GM21528 (cell line): ENCODE results near the gene ARL10.

Source experiments
- ATAC-seq: cut with Tn5 transposase; IDR thresholded peaks from one replicate; pipeline ENCODE4 v1.9.1; 2021; ENCODE audit warnings: mild to moderate bottlenecking, moderate library complexity; ENCODE audit not compliant: unreplicated experiment, low FRiP score

ARL10 gene, protein sequence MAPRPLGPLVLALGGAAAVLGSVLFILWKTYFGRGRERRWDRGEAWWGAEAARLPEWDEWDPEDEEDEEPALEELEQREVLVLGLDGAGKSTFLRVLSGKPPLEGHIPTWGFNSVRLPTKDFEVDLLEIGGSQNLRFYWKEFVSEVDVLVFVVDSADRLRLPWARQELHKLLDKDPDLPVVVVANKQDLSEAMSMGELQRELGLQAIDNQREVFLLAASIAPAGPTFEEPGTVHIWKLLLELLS

DNA sequence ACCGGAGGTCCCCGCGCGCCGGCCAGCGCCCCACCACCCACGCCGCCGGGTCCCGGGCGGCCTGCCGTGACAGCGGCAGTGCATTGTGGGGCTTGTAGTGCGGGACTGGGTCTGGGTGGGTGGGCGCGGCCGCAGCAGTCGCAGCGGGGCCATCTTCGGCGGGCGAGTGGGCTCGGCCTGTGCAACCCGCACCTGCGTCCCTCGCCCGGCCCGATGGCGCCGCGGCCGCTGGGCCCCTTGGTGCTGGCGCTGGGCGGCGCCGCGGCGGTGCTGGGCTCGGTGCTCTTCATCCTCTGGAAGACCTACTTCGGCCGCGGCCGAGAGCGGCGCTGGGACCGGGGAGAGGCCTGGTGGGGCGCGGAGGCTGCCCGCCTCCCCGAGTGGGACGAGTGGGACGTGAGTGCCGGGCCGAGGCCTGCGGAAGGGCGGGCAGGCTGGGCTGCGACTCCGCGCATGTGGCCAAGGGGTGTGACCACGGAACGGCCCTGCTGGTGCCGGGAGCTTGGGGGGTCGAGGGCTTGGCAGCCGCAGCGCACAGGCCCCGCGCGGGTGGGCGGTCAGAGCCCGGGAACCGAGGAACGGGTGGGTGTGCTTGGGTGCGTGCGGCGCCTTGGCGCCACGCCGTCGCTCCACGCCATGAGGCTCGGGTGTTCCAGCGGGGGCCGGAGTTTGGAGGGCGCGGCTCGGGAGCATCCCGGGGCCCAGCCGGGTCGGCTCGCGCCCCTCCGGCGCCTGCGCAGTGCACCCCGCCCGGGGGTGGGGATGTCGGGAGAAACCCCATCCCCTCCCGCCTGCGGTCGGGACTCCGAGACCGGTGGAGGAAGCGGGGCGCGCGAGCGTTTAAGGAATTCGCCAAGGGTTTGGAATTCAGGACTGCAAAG lies at the start of gene ARL10:
TSS of gene ARL10 (plus strand) at position 137 of the 881 bp plus-strand sequence. CDS start at position 214, 77 bp downstream.
- peak; percentile 31 for ATAC-seq

DNA sequence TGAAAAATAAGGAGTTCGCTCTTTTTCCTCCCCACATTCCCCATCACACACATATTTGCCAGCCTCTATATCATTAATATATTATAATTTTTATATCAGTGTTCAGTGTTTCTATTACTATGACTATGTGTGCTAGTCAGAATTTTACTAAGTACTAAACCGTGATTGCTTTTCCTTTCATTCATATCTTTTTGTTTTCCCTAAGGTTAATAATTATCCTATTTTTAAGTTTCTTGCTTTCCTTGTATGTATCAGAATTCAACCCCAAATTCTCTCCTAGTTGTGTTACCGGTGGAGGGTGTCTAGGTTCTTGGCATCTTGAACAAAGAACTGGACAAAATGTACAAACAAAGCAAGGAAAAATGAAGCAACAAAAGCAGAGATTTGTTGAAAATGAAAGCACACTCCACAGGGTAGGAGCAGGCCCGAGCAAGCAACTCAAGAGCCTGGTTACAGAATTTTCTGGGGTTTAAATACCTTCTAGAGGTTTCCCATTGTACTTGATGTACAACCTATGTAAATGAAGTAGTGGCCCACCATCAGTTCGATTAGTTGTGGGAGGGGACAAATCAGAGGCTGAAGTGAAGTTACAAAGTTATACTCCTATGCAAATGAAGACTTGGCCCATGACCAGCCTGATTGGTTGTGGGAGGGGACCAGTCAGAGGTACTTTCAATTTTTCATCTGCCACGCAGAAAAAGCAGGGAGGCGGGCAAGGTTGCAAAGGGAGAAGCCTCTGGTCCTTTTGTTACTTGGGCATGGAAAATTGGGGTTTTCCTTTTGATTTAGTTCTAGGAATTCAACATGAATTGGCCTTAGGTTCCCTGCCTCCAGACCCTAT lies 47.5 kb upstream of the ARL10 start:
- ATAC-seq = no peak

DNA sequence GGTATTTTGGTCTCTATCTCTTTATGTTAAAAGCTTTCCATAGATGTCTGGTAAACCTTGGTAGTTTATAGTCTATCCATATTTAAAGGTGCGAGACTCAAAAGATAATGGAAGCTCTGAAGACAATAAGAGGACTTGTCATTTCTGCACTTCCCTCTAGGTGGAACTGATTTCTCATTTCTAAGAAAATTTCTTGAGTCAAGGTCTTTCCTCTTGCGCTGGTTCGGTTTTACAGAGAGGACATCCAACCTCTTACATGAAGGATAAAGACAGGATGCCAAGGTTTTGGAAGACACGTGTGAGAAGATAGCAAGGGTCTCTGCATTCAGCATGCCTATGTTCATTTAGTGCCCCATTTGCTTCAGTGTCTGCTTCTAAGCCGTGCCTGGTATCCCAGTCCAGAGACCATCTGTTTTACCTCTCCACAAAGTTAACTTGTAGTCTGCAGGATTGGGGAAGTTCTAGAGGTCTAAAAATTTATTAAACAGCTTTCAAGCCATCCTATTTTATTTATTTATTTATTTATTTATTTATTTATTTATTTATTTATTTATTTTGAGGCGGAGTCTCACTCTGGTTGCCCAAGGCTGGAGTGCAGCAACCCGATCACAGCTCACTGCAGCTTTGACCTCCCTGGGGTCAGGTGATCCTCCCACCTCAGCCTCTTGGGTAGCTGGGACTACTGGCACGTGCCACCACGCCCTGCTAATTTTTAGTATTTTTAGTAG lies 45.3 kb upstream of the ARL10 start:
- no peak for ATAC-seq

DNA sequence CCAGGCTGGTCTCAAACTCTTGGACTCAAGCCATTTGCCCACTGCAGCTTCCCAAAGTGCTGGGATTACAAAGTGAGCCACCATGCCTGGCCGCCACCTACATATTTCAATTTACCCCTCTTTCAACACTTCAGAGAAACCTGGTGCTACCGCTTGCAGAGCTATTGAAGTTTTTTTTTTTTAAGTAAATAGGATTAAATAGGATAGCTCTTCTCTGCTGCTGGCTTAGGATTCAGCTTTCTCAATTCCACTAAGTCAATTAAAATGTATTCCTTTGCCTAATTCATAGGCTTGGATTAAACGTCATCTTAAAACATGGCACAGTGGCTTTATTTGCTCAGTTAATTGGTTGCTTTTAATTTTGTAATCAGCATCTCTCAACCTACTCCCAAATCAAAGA lies 44.7 kb upstream of the ARL10 start:
- ATAC-seq = no peak

DNA sequence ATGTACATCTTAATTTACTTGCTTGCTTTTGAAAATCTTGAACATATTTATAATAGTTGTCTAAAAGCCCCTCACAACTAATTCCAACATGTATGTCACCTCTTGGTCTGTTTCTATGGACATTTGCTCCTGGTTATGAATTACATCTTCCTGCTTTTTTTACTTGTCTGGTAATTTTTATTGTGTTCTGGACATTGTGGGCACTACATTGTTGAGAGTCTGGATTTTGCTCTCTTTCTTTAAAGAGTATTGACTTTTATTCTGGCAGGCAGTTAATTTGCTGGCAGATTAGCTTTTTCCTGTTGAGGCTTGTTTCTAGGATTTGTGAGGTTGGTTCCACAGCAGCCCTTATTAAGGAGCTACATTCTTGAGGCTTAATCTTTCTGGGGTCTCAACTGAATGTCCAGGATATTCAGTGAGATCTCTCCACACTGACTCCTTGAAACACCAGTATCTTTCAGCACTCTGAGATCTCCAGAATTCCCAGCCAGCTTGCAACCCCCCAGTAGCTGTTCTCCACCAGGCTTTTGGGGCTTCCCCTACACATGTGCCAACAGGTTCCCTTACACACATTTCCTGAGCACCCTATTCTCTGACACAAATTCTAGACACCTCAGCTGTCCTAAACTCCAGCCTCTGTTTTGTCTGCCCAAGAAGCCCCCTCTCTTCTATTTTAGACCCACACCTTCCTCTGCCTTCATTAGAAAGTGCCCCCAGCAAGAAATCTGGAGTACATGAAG lies 31.1 kb upstream of the ARL10 start:
- no peak for ATAC-seq

DNA sequence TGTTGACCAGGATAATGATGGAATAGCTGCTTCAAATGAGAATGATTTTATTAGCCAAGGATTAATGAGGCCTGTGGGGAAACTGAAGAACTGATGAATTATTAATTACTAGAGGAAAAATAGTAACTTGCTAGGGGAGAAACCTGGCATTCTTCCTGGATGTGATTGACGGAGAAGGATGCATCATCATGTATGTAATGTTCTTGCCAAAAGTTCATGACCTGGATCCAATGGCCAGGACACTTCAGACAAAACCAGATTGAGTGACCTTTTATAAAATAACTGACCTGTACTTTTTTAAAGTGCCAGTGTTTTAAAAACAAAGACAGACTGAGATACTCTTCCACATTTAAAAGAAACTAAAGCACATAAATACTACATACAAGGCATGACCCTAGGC lies 27.4 kb upstream of the ARL10 start:
- no peak for ATAC-seq

DNA sequence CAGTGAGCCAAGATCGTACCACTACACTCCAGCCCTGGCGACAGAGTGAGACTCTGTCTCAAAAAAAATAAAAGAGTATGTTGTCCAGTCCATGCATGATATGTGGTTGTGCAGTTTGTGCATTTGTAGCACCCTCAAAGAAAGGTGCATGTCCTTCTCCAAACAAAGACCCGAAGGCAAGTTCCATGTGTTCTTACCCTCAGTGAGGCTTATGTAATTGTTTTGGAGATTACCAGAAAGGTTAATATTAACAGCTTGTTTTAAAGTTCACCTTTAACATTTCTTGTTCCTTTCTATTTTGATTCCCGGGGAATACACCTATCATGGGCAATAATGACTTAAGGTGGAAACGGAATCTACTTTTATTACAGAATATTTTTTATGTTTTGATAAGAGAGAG lies 26.0 kb upstream of the ARL10 start:
- ATAC-seq = no peak

DNA sequence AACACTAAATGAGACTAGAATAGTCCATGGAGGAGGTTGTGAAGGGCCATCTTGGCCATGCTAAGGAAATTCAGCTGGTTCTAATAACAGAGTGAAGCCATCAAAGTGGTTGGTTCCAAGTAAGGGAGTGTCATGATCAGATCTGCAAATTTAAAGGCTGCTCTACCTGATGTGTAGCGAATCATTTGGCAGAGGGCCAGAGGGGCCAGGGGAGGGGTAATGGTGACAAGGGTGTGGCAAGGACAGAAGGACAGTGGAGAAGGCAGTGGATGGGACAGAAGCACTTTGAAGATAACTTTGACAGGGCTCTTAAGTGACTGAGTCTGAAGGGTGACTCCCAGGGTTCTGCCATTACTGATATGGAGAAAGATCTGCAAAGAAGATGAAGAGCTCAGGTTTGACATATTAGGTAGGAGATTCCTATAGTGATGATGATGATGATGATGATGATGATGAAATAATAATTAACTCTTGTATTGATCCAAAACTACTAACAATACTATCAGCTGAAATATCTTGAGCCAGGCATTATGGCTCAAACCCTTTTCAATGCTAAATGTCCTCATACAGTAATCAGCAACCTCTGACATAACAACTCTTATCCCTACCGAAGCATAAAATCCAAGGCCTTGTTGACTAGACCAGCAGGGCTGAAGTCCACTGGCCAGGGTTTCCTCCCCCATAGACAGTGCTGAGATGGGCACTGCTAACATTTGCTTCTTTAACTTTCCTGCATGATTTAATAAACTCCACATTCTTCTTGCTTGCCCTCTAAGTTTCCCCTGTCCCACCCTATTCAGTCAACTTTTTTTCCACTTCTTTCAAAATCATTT lies 23.7 kb upstream of the ARL10 start:
- no peak for ATAC-seq

DNA sequence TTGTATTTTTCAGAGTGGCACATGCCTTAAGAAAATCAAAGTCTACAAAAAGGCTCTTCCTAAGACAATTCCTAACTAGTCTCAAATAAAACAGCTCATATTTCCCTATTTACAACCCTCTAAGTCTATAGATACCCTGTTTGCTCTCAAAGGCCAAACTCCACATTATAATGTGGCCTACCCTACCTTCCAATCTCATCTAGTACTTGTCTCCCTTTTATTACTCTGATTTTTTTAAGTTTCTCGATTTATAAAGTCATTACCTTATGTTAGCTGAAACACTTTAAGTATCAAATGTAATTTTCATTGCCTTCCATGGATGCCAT lies 23.2 kb upstream of the ARL10 start:
- no peak for ATAC-seq

DNA sequence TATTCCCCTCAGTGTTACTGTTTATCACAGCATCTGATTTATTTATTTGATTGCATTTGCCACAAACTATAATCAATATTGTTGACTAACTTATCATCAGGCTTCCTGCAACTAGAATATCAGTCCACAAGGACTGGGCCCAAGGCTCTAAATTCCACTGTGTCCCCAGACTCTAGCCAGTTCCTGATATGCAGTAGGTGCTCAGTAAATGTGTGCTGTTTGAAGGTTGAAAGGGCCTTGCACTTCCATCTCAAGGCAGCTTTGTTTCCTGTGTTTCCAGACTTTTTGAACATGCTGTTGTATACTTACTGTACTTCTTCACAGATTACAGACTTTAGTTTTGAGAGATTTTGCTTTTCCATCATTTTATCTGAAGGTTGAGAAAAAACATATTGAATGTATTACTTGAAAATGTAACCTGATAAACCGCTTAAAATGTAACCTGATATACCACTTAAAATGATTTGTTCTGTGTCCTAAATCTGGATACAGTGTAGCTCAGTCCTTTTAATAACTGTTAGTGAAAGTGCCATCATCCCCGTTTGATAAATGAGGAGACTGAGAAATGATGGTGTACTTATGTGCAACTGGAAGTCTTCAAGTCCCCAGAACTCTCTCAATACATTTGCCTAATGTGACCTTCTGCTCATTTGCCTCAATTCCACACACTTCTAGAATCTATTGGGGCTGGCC lies 22.4 kb upstream of the ARL10 start:
- ATAC-seq = no peak

DNA sequence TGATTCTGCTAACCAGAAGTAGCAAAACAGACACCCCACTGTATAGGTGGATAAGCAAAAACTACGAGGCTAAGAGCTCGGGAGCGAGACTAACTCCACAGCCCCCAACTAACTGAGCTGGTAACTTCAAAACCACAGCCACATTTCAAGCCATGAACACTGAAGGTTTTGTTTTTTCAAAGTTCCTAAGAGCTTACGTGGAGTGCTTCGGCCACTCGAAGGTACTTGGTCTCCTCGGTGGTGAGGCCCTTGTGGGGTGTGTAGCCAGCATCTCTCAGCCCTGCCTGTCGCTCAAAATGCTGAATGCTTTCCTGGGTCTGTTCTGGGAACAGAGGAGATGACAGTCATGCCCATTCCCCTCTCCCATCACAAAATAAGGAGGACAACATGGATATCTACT lies 14.9 kb upstream of the ARL10 start:
- no peak for ATAC-seq

DNA sequence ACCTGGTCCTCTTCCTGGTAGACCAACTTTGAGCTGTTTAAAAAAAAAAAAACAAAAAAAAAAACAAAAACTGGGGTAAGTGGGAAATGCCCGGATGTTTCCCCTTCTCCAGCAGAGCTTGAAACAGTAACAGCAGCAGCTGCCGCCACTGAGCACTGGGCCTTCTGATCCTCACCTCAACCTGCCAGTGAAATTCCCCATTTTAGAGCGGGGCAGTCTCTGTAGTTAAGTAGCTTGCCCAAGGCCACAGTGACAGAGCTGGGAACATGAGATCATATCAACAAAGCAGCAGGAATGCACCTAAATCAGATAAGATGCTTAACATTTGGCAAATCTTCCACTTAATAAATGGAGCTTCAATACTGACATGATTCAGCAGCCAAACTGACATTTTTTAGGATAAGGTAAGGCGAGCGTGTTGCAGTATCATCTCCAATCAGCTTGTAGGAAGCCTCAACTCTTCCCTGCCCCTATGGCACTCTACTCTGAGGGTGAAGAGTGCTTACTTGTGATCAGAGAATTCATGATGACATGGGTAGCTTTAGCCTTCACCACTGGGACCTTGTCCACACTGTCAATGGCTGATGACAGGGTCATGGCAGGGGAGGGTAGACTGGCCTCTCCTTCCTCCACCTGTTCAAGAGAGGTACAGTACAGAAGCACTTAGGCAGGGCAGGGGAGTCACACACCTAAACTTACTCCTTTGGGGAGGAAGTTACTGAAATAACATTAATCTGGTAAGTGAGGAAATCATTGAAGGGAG lies 13.0 kb upstream of the ARL10 start:
- no peak for ATAC-seq

DNA sequence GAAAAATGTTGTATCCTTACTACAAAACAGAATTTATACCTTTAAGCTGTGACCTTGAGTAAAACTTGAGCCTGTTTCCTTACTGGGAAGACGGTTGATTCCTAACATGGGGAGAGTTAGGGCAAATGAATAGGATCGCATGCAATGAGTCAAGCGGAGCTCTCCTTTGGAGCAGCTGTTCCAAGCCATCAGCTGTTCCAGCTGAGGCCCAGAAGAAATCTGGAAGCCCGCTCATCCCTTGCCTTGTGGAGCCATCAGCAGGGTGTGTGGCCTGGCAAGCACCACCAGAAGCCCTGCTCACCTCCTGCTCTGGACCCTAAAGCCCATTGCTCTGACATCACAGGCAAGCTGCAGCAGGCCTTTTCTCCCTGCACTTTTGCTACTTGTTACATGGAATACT lies 11.8 kb upstream of the ARL10 start:
- no peak for ATAC-seq

DNA sequence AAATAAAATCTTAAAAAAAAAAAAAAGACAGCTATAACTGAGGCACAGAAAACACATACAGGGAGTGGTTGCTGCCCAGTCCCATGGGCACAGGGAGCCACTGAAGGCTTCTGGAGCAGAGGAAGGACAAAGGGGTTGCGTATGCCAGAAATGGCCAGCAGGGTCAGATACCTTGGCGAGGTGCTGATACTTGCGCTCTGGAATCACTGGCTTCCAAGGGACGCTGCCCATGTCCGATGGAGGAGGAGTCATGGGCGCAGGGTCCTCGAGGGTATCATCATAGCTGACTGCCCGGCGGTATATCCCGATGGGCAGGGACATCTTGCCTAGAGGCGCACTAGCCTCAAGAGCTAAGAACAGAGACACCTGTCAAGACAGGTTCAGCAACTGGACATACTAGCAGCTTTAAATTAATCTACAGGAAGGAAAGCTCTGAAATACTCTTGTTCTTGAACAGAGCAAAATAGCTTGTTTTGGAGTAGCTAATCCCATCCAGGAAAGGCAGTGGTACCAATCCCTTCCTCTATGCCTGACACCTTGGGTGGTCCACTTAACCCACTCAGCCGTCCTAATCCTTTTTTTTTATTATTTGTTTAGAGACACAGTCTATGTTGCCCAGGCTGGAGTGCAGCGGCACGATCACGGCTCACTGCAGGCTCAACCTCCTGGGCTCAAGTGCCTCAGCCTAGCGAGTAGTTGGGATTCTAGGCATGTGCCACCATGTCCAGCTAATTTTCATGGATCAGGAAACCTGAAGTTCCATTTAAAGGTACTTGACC lies 9.7 kb upstream of the ARL10 start:
- ATAC-seq = no peak

DNA sequence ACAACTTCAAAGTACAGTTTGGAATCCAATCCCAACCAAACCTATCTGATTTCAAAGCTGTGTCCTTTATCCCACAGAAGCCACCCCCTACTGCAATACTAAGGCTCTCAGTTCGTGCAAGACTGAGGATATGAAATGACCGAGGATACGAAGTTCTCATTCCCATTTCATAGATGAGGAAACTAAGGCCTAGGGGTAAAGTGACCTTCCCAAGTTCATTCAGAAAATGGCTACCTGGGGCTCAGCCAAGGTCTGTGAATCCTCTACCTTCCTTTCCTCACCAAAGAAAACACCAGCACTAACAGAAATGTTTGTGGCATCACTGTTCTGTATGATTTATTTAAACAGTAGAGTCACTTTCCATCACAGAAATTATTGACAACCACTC lies 9.1 kb upstream of the ARL10 start:
- ATAC-seq = no peak

DNA sequence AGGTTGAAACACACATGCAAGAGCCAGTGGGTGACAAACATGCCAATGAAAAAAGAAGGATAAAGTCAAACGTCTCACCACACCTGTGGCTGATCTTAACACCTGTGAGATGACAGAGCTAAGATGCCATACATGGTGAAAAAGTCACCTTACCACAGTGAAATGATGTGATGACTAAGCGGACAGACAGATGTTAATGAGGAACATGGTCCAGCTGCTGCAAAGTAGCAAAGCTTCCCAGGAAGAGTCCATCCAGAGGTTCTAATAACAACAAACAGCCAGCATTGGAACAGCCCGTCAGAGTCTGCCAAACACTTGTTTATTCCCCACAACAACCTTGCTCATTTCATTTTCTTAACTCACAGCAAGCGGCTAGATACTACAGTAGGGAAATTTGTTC lies 5.6 kb upstream of the ARL10 start:
- no peak for ATAC-seq

DNA sequence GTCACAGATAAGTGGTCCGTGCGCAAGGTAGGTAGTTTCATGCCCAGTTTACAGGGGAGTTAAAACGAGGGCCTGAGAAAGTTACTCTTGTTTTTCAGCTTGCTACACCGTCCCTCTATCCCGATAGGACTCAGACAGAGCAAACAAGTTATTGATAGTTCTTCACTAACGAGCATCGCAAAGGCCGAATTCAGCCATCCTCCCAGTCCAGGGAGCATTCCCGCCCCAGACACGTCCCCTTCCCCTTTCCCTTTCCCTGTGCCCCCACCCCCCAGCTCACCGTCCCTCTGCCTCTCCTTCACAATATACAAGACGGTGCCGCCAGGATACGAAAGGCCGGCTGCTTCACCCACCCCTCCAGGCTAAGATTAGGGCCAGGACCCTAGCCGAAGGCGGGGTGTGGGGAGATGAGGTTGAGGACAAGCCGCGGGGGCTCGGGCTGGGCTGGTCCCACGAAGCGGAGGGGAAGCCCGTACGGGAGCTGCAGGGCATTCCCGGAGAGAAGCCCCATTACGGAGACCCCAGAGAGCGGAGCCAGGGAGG lies 4.3 kb upstream of the ARL10 start:
- ATAC-seq = no peak
